Stimulated activated CD4-positive, alpha-beta T cell treated with anti-CD3 and anti-CD28 coated beads, Interleukin-1b, Interleukin-23, amount 100 ng/mL, for 48 hours (primary cell): ENCODE measurements around the gene RACK1.

ENCODE experiments used
- DNase-seq: peaks from one replicate; pipeline ENCODE4 v3.0.0-alpha.2; 2020

Gene RACK1

DNA sequence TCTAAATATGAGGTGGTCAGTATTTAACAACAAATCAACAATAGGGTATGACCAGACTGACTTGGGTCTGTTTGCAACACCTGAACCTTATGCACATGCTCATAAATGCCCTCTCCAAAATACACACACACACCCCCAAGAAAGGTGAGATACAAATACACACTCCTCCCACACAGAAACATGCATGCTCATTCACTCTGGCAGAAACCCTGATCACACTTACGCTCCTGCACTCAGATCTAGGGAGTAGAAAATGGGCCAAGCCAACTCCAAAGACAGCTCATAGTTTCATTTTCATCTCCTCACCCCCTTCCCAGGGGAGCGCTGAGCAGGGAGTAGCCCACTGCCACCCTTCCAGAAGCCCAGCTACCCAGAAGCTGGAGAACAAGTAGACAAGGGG is 50.0 kb downstream of the RACK1 start:
- DNase-seq: no peak

GRCh38 chr5:181192337-181193046 is 51.2 kb downstream of the RACK1 start:
- DNase-seq: no peak

DNA sequence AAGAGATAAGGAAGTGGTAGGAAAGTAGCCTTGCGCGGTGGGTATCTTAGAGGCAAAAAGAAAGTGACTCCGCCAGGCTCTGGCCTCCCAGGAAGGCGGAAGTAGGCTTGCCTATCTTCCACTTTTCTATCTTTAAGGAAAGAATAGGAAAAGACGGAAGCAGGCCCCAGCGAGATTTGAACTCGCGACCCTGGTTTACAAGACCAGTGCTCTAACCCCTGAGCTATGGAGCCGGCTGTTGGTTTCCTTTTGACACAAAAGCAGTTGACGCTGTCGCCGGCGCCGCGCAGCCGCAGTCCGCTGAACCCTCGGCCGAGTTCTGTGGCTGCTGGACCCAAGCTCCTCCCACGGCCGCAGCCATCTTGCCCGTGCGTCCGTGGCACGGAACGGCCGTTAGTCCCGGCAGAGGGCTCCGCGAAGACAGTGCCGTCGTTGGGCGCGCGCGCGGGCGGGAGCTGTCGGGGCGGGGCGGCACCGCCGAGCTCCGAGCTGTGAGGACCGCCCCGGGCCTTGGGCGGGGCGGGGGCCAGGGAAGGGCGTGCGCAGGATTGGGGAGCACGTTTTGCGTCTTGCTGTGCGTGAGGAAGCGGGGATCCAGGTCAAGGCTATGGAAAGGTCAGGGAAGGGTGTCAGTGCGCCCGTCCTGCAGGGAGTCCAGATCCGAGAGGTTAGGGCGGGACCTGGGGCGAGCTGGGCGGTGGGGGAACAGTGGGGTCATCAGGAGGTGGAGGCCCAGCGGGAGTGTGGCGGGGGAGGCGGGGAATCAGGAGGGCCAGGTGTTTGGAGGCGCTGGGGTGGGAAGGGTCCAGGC is 52.0 kb downstream of the RACK1 start:
- peak; percentile 95 for DNase-seq

GRCh38 chr5:181190711-181191525 is 52.8 kb downstream of the RACK1 start:
- DNase-seq: peak; percentile 52

- no peak for DNase-seq
These were observed 53.6 kb downstream of the RACK1 start for GRCh38 chr5:181189962-181190710.

GRCh38 chr5:181189363-181189961 is 54.2 kb downstream of the RACK1 start:
- DNase-seq: peak; percentile 72

GRCh38 chr5:181188700-181189362 is 54.9 kb downstream of the RACK1 start:
- peak; percentile 84 for DNase-seq

- peak; percentile 84 for DNase-seq
These were observed 56.0 kb downstream of the RACK1 start for GRCh38 chr5:181187500-181188213.

DNA sequence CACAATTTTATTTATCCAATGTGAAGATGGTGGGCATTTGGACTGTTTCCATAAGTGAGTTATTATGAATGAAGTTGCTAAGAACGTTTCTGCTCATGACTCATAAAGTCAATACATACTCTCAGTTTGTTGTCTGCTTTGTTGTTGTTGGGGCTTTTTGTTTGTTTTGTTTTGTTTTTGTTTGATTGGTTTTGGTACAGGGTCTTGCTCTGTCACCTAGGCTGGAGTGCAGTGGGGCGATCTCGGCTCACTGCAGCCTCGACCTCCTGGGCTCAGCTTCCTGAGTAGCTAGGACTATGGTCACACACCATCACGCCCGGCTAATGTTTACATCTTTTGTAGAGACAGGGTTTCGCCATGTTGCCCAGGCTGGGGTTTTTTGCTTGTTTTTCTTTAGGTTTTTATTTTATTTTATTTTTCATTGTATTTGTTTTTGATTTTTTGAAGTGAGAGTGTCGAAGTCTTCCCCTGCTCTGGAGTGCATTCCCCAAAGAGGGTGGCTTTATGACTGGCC is 56.7 kb downstream of the RACK1 start:
- no peak for DNase-seq
